Pancreas (tissue), 10 donors: ENCODE data around the gene MACROD2. TPM values are rescaled to one million over a fixed set of nuclear protein-coding genes. Genes with fewer than 3 reads are reported as not detected.

Experiments
- ATAC-seq, 4 donors: fragments of 200-7000 bp; cut with Tn5 transposase; one replicate each; pipeline versions ENCODE4 v1.8.0 to v1.9.1; 2020; ENCODE audit warnings: mild to moderate bottlenecking in 4 of 4, moderate library complexity in 4 of 4
- DNase-seq, 6 donors: peaks; one replicate each; pipeline ENCODE4 v3.0.0-alpha.2; 2020
- FAIRE-seq: peaks from 2 replicates; lab custom pipeline; 2012; peaks lifted over from hg19 to GRCh38; lab: Jason Lieb, UNC
- H3K27ac ChIP-seq, 4 donors: fragments of 200-600 bp; sonication (generic); 1 replicate in 3 of 4; 2 replicates in 1 of 4; pipeline versions ENCODE4 v1.5.0 to v1.8.0; 2020
- H3K27me3 ChIP-seq, 4 donors: fragments of 200-600 bp; one replicate each; pipeline ENCODE4 v1.8.0; 2021
- H3K36me3 ChIP-seq, 3 donors: fragments of 200-600 bp; sonication (generic) in 1 of 3; one replicate each; pipeline versions ENCODE4 v1.5.0 to v1.8.0; 2020 to 2021
- H3K4me1 ChIP-seq, 3 donors: fragments of 200-600 bp; one replicate each; pipeline ENCODE4 v1.8.0; 2021
- H3K4me3 ChIP-seq, 4 donors: fragments of 200-600 bp; sonication (generic) in 2 of 4; one replicate each; pipeline versions ENCODE4 v1.5.0 to v1.8.0; 2020 to 2021
- H3K9me3 ChIP-seq, 4 donors: fragments of 200-600 bp; one replicate each; pipeline ENCODE4 v1.8.0; 2021
- CTCF ChIP-seq, 4 donors: fragments of 200-600 bp; sonication (generic) in 3 of 4; IDR thresholded peaks; one replicate each; pipeline versions ENCODE4 v1.5.0 to v1.8.0; 2021; ENCODE audit warnings: antibody characterized with exemption in 4 of 4
- WGBS, 2 donors: extraction: QIAGEN DNeasy Blood & Tissue Kit; methylation state at CpG; one replicate each; pipeline ENCODE4 v1.1.7; 2013; 5-methylcytosine and 5-hydroxymethylcytosine counted together
- intact Hi-C, 3 donors: fragments of 100-400 bp; cut with DNase I; formaldehyde crosslinking; loops; one replicate each; pipeline versions ENCODE4 v1.11.1 to v1.14.2; 2022
- polyA plus RNA-seq, 2 donors: library from polyadenylated mRNA; stranded (reverse); fragments of 200-250 nt; gene quantifications; one replicate each; pipeline ENCODE4 v1.2.3, GENCODE V29; 2013
- total RNA-seq, 6 donors: library from RNA; stranded (reverse); fragmentation: NEBNext Ultra II Directional in 4 of 6; extraction: Animal tissue kit (Norgen Biotek cat#: 25700) in 4 of 6; gene quantifications; one replicate each; pipeline versions ENCODE4 v1.2.1 to v1.2.4, GENCODE V29; 2021 to 2023
- donor health status: healthy with polysubstance abuse.
- donor health status: DM: no; HTN: no; CAD: no; lungs with moderate emphysema.
- donor health status: DM: no; HTN: no; CAD: no.
- donor health status: control.
- donor health status: control.
- donor health status: Bipolar disorder and iron deficiency.
- donor health status: DM: yes; HTN: yes; CAD: no.
- donor health status: DM: no; HTN: no; CAD: no.
- donor health status: DM: no; HTN: no; CAD: no.
- donor health status: DM: yes; HTN: yes; CAD: no.

Gene MACROD2
- total and polyA plus RNA-seq, 8 donors: 1.7 to 4.9 (median 2.7) TPM

GRCh38 chr20:15077733-15078250 is 1082.5 kb downstream of the MACROD2 start:
- no peak for ATAC-seq
- Histone ChIP-seq H3K4me3 (no peak overlapping the region), H3K36me3 (no peaks in the 10 kb centered on the region), H3K9me3 (no peaks in the 10 kb centered on the region), H3K27ac (no peak overlapping the region), H3K4me1 (no peaks in the 10 kb centered on the region), H3K27me3 (no peaks in the 10 kb centered on the region)
- intact Hi-C loops: no loop called here
- WGBS, 2 donors: 84 to 87% methylated on average over 6 of the region's 6 CpGs
- no peak for DNase-seq
- TF ChIP-seq CTCF (IDR thresholded peaks at IDR 0.05): no peak
- no peak for FAIRE-seq

GRCh38 chr20:15079594-15080340 is 1084.5 kb downstream of the MACROD2 start:
- no peak overlapping the region for H3K27ac ChIP-seq
- WGBS, 2 donors: 93 to 97% methylated on average over 1 of the region's 1 CpG
- DNase-seq (no peak), FAIRE-seq (no peak), ATAC-seq (no peak)
- H3K36me3 ChIP-seq: no peaks in the 10 kb centered on the region
- no peak overlapping the region for H3K4me3 ChIP-seq
- TF ChIP-seq CTCF (IDR thresholded peaks at IDR 0.05): no peak
- peaks cover 0 to 3% (median 0%) of the 10 kb centered on the region in 4 donors for H3K9me3 ChIP-seq
- no peaks in the 10 kb centered on the region for H3K27me3 ChIP-seq
- intact Hi-C loops: no loop called here
- no peaks in the 10 kb centered on the region for H3K4me1 ChIP-seq

- no peak overlapping the region for H3K27ac ChIP-seq
- intact Hi-C loops: no loop called here
- H3K36me3 ChIP-seq: no peaks in the 10 kb centered on the region
- H3K4me1 ChIP-seq: no peaks in the 10 kb centered on the region
- ATAC-seq (no peak), DNase-seq (no peak), FAIRE-seq (no peak)
- 73% methylated on average over 1 of the region's 1 CpG for WGBS, 2 donors
- H3K9me3 ChIP-seq: peaks cover 0 to 3% (median 0%) of the 10 kb centered on the region in 4 donors
- no peaks in the 10 kb centered on the region for H3K27me3 ChIP-seq
- H3K4me3 ChIP-seq: no peak overlapping the region
- TF ChIP-seq CTCF (IDR thresholded peaks at IDR 0.05): no peak
Observed at GRCh38 chr20:15081261-15081660, 1085.9 kb downstream of the MACROD2 start.

GRCh38 chr20:15091421-15092037 is 1096.2 kb downstream of the MACROD2 start:
- 75 to 78% methylated on average over 4 of the region's 4 CpGs for WGBS, 2 donors
- TF ChIP-seq CTCF (IDR thresholded peaks at IDR 0.05): no peak
- H3K4me1 ChIP-seq: peaks cover 0 to 7% (median 4%) of the 10 kb centered on the region in 3 donors
- no peak overlapping the region for H3K4me3 ChIP-seq
- H3K27ac ChIP-seq: no peak overlapping the region
- H3K36me3 ChIP-seq: no peaks in the 10 kb centered on the region
- FAIRE-seq (no peak), ATAC-seq (peak in 2 of 4 donors; percentile 43 to 62), DNase-seq (no peak)
- intact Hi-C loops: no loop called here
- H3K9me3 ChIP-seq: no peaks in the 10 kb centered on the region
- peaks cover 0 to 3% (median 0%) of the 10 kb centered on the region in 4 donors for H3K27me3 ChIP-seq
